GM11168 (cell line): ENCODE measurements around the gene TPD52L2.
"Not testable (repeated sequence)": the region's sequence is repeated elsewhere in the genome, so short reads cannot be mapped to it uniquely, and the experiment has no call there.

Experiments used
- in situ Hi-C: fragments of 300-500 bp; cut with MboI; formaldehyde crosslinking; loops from one replicate; pipeline ENCODE4 v1.12.0; 2022; ENCODE audit warnings: low sequenced_read_pairs; ENCODE audit not compliant: unreplicated experiment

TPD52L2 gene

GRCh38 chr20:63854766-63855362, 10.2 kb upstream of the TPD52L2 start:
- in situ Hi-C loops: loop anchor here (5.0 to 10.0 kb wide), 2 partner anchors 73 to 300 kb away; partner anchors contain the start of gene FNDC11

GRCh38 chr20:63855363-63856097, 9.5 kb upstream of the TPD52L2 start:
- in situ Hi-C loops: loop anchor here (5.0 to 10.0 kb wide), 2 partner anchors 73 to 301 kb away; partner anchors contain the start of gene FNDC11

GRCh38 chr20:63856098-63856511, 9.0 kb upstream of the TPD52L2 start:
- in situ Hi-C loops: loop anchor here (5.0 to 10.0 kb wide), 2 partner anchors 74 to 301 kb away; partner anchors contain the start of gene FNDC11

GRCh38 chr20:63857764-63858392, 7.2 kb upstream of the TPD52L2 start:
- in situ Hi-C loops: loop anchor here (5.0 to 10.0 kb wide), 2 partner anchors 76 to 303 kb away; partner anchors contain the start of gene FNDC11

- in situ Hi-C loops: loop anchor here (5.0 to 10.0 kb wide), 2 partner anchors 76 to 304 kb away; partner anchors contain the start of gene FNDC11
Observed at GRCh38 chr20:63858393-63859165, 6.5 kb upstream of the TPD52L2 start.

- in situ Hi-C loops: loop anchor here (5.0 to 10.0 kb wide), 2 partner anchors 77 to 304 kb away; partner anchors contain the start of gene FNDC11
Observed at GRCh38 chr20:63859166-63859699, 5.8 kb upstream of the TPD52L2 start.

GRCh38 chr20:63860325-63861051, 4.6 kb upstream of the TPD52L2 start:
- in situ Hi-C loops: no loop called here

- in situ Hi-C loops: no loop called here
Observed at GRCh38 chr20:63861365-63861934, 3.6 kb upstream of the TPD52L2 start, which contains the start of gene ABHD16B. Gene ABHD16B (plus strand): TSS chr20:63861498. CDS start chr20:63861541, 43 bp downstream.

GRCh38 chr20:63861981-63862901, 2.8 kb upstream of the TPD52L2 start:
- in situ Hi-C loops: no loop called here

- in situ Hi-C loops: no loop called here
Observed at GRCh38 chr20:63863021-63863797, 1.9 kb upstream of the TPD52L2 start.

- in situ Hi-C loops: no loop called here
Observed at GRCh38 chr20:63863798-63864544, 1.1 kb upstream of the TPD52L2 start.

- in situ Hi-C loops: no loop called here
Observed at GRCh38 chr20:63864545-63864977, 509 bp upstream of the TPD52L2 start.

- in situ Hi-C loops: not testable (repeated sequence)
Observed at GRCh38 chr20:63867042-63867441, 2.0 kb downstream of the TPD52L2 start.

- in situ Hi-C loops: no loop called here
Observed at GRCh38 chr20:63868264-63868663, 3.2 kb downstream of the TPD52L2 start.

- in situ Hi-C loops: no loop called here
Observed at GRCh38 chr20:63873477-63873971, 8.5 kb downstream of the TPD52L2 start.

- in situ Hi-C loops: not testable (repeated sequence)
Observed at GRCh38 chr20:63874241-63874640, 9.2 kb downstream of the TPD52L2 start.
